Transverse colon (tissue), 4 donors: ENCODE measurements around the gene MYD88. TPM values are rescaled to one million over a fixed set of nuclear protein-coding genes. Genes with fewer than 3 reads are reported as not detected.

Experiments
- DNase-seq: peaks from one replicate; pipeline ENCODE4 v3.0.0-alpha.2; 2019
- H3K27ac ChIP-seq, 4 donors: fragments of 200-600 bp; sonication (generic); 2 replicates each; pipeline ENCODE4 v1.5.1; 2016 to 2018; ENCODE audit warnings: inconsistent platforms in 4 of 4
- H3K27me3 ChIP-seq: fragments of 200-600 bp; sonication (generic); 2 replicates; pipeline ENCODE4 v1.5.1; 2017; ENCODE audit warnings: inconsistent platforms
- H3K36me3 ChIP-seq, 4 donors: fragments of 200-600 bp; sonication (generic); 2 replicates each; pipeline ENCODE4 v1.5.1; 2017 to 2019; ENCODE audit warnings: inconsistent platforms in 4 of 4
- H3K4me1 ChIP-seq, 4 donors: fragments of 200-600 bp; sonication (generic); 2 replicates each; pipeline ENCODE4 v1.5.1; 2017 to 2020; ENCODE audit warnings: inconsistent platforms in 4 of 4
- H3K4me3 ChIP-seq, 4 donors: fragments of 200-600 bp; sonication (generic); 1 replicate in 1 of 4; 2 replicates in 3 of 4; pipeline versions ENCODE4 v1.5.1 to v1.6.1; 2017 to 2019; ENCODE audit warnings: inconsistent platforms in 4 of 4
- H3K9me3 ChIP-seq, 2 donors: fragments of 200-600 bp; sonication (generic); 2 replicates each; pipeline ENCODE4 v1.5.1; 2017 to 2019; ENCODE audit warnings: inconsistent platforms in 2 of 2
- EP300 ChIP-seq: sonication (generic); formaldehyde crosslinking; IDR thresholded peaks from one replicate; pipeline ENCODE4 v1.6.1; 2017; ENCODE audit warnings: antibody characterized with exemption, low read depth
- POLR2A ChIP-seq: fragments of 450-650 bp; IDR thresholded peaks from one replicate; pipeline ENCODE4 v1.6.1; 2016; ENCODE audit warnings: antibody characterized with exemption, mild to moderate bottlenecking, moderate library complexity
- POLR2AphosphoS5 ChIP-seq, 3 donors: sonication (generic); formaldehyde crosslinking; IDR thresholded peaks; one replicate each; pipeline ENCODE4 v1.6.1; 2016; ENCODE audit warnings: antibody characterized with exemption in 3 of 3
- WGBS, 2 donors: methylation state at CpG; one replicate each; pipeline ENCODE4 v1.1.5; 2018; ENCODE audit warnings: low coverage in 1 of 2; 5-methylcytosine and 5-hydroxymethylcytosine counted together
- in situ Hi-C, 4 donors: fragments of 200-750 bp; cut with MboI; loops; one replicate each; pipeline versions ENCODE4 v1.15.0 to v1.15.1; 2017; ENCODE audit warnings: low sequenced_read_pairs in 3 of 4, low pct_ligation_motif_present in 1 of 4, low pct_unique_long_range_greater_than_20kb in 1 of 4
- intact Hi-C: fragments of 100-400 bp; cut with DNase I; formaldehyde crosslinking; loops from one replicate; pipeline ENCODE4 v1.15.1; 2023; ENCODE audit warnings: low total_unique reads
- total RNA-seq, 4 donors: library from RNA; depleted of rRNA; stranded (reverse); fragments of >200 nt; gene quantifications; one replicate each; pipeline ENCODE4 v1.1.0, GENCODE V29; 2016
- TF ChIP-seq, protein P1 (sequence below), 5 experiments: fragments of 200-600 bp in 3 of 5; fragments of 450-650 bp in 2 of 5; sonication (generic) in 3 of 5; IDR thresholded peaks; 1 replicate in 2 of 5; 2 replicates in 3 of 5; pipeline ENCODE4 v1.5.1; 2016 to 2017; ENCODE audit warnings: antibody characterized with exemption in 5 of 5, inconsistent platforms in 3 of 5, mild to moderate bottlenecking in 2 of 5, moderate library complexity in 1 of 5

Gene MYD88
- total RNA-seq, 4 donors from 2014 or later: 49.0 to 82.2 (median 76.5) TPM

DNA sequence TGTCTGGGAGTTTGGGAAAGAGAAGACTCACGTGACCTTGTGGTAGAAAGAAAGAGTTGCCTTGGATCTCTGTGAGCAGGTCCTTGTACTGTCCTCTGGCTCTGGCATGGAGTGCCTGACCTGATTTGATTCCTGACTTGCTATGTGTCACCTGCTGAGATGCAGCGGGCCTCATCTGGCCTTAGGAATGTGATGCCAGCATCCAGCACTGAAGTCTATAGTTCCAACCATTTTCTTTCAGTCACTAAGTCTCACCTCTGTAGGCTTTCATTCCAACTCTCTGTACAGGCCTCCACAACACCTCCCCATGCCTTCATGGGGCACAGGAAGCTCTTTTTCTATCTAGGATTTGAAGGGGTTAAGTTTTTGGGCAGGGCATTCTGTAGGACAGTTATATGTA lies 14.8 kb downstream of the MYD88 start:
- Histone ChIP-seq H3K27ac (no peak overlapping the region), H3K4me1 (peaks cover 0 to 6% (median 0%) of the 10 kb centered on the region in 4 donors), H3K27me3 (no peaks in the 10 kb centered on the region), H3K4me3 (no peak overlapping the region), H3K36me3 (no peaks in the 10 kb centered on the region), H3K9me3 (no peaks in the 10 kb centered on the region)
- 86 to 90% methylated on average over 1 to 2 of the region's 2 CpGs for WGBS, 2 donors
- TF ChIP-seq POLR2A (no peak), EP300 (no peak), POLR2AphosphoS5 (IDR thresholded peaks at IDR 0.05) (no peak)
- TF ChIP-seq, protein P1, sequence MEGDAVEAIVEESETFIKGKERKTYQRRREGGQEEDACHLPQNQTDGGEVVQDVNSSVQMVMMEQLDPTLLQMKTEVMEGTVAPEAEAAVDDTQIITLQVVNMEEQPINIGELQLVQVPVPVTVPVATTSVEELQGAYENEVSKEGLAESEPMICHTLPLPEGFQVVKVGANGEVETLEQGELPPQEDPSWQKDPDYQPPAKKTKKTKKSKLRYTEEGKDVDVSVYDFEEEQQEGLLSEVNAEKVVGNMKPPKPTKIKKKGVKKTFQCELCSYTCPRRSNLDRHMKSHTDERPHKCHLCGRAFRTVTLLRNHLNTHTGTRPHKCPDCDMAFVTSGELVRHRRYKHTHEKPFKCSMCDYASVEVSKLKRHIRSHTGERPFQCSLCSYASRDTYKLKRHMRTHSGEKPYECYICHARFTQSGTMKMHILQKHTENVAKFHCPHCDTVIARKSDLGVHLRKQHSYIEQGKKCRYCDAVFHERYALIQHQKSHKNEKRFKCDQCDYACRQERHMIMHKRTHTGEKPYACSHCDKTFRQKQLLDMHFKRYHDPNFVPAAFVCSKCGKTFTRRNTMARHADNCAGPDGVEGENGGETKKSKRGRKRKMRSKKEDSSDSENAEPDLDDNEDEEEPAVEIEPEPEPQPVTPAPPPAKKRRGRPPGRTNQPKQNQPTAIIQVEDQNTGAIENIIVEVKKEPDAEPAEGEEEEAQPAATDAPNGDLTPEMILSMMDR (IDR thresholded peaks at IDR 0.05): no peak
- in situ Hi-C loops: no loop called here
- intact Hi-C loops: no loop called here
- DNase-seq: no peak

GRCh38 chr3:38154033-38154494 lies 15.6 kb downstream of the MYD88 start:
- no peak overlapping the region for H3K27ac ChIP-seq
- no peaks in the 10 kb centered on the region for H3K36me3 ChIP-seq
- 71 to 85% methylated on average over 2 of the region's 2 CpGs for WGBS, 2 donors
- no peak overlapping the region for H3K4me3 ChIP-seq
- intact Hi-C loops (no loop called here), in situ Hi-C loops (no loop called here)
- H3K9me3 ChIP-seq: no peaks in the 10 kb centered on the region
- peaks cover 0 to 6% (median 0%) of the 10 kb centered on the region in 4 donors for H3K4me1 ChIP-seq
- TF ChIP-seq EP300: no peak
- TF ChIP-seq POLR2AphosphoS5 (IDR thresholded peaks at IDR 0.05): peak in 1 of 3 donors; percentile 26
- no peak for DNase-seq
- H3K27me3 ChIP-seq: no peaks in the 10 kb centered on the region

- H3K9me3 ChIP-seq: no peaks in the 10 kb centered on the region
- TF ChIP-seq, protein P1 (IDR thresholded peaks at IDR 0.05): no peak
- TF ChIP-seq EP300: no peak
- TF ChIP-seq POLR2A: no peak
- TF ChIP-seq POLR2AphosphoS5 (IDR thresholded peaks at IDR 0.05): peak in 1 of 3 donors; percentile 16
- 57% methylated on average over 2 of the region's 2 CpGs; no CpG with 5 or more reads in 1 of the 2 donors for WGBS, 2 donors
- peak; percentile 57 for DNase-seq
- in situ Hi-C loops (no loop called here), intact Hi-C loops (no loop called here)
- H3K4me3 ChIP-seq: no peak overlapping the region
- no peaks in the 10 kb centered on the region for H3K36me3 ChIP-seq
- H3K27ac ChIP-seq: no peak overlapping the region
- H3K27me3 ChIP-seq: no peaks in the 10 kb centered on the region
- peaks cover 0 to 6% (median 0%) of the 10 kb centered on the region in 4 donors for H3K4me1 ChIP-seq
These were observed 16.3 kb downstream of the MYD88 start for GRCh38 chr3:38154625-38155255.

DNA sequence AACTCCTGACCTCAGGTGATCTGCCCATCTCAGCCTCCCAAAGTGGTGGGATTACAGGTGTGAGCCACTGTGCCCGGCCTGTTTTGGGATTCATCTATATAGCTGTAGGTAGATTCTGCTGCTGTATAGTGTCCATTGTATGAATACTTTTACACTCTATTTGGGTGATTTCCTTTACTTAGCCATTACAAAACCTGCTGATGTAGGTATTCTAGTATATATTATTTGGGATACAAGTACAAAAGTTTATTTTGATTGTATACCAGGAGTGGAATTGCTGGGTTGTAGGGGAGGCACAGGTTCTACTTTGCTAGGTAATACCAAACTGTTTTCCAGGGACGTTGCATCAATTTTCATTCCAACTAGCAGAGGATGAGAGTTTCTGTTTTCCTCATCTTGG lies 17.4 kb downstream of the MYD88 start:
- Histone ChIP-seq H3K27ac (no peak overlapping the region), H3K36me3 (no peaks in the 10 kb centered on the region), H3K4me1 (peaks cover 0 to 6% (median 0%) of the 10 kb centered on the region in 4 donors), H3K27me3 (no peaks in the 10 kb centered on the region), H3K4me3 (no peak overlapping the region), H3K9me3 (no peaks in the 10 kb centered on the region)
- intact Hi-C loops: no loop called here
- no peak for DNase-seq
- TF ChIP-seq EP300: no peak
- TF ChIP-seq POLR2AphosphoS5 (IDR thresholded peaks at IDR 0.05): no peak
- TF ChIP-seq, protein P1 (IDR thresholded peaks at IDR 0.05): no peak
- TF ChIP-seq POLR2A: no peak
- in situ Hi-C loops: no loop called here
- WGBS, 2 donors: 87 to 96% methylated on average over 1 to 2 of the region's 2 CpGs

GRCh38 chr3:38157117-38157516 lies 18.7 kb downstream of the MYD88 start:
- Histone ChIP-seq H3K27me3 (no peaks in the 10 kb centered on the region), H3K27ac (no peak overlapping the region), H3K4me3 (no peak overlapping the region), H3K36me3 (no peaks in the 10 kb centered on the region), H3K4me1 (peaks cover 0 to 6% (median 0%) of the 10 kb centered on the region in 4 donors), H3K9me3 (no peaks in the 10 kb centered on the region)
- 99 to 100% methylated on average over 2 of the region's 2 CpGs for WGBS, 2 donors
- in situ Hi-C loops (no loop called here), intact Hi-C loops (no loop called here)
- TF ChIP-seq POLR2AphosphoS5 (IDR thresholded peaks at IDR 0.05) (no peak), POLR2A (no peak)
- TF ChIP-seq, protein P1 (IDR thresholded peaks at IDR 0.05): no peak
- DNase-seq: no peak
